Hematopoietic multipotent progenitor cell (in vitro differentiated cells): Measurements from ENCODE around the gene KCNG3. TPM values are rescaled to one million over a fixed set of nuclear protein-coding genes. Genes with fewer than 3 reads are reported as not detected.

ENCODE experiments used
- DNase-seq, 3 donors: peaks; one replicate each; pipeline ENCODE4 v3.0.0-alpha.2; 2011 to 2015; ENCODE audit warnings: low read depth in 2 of 3, low spot score in 2 of 3
- total RNA-seq: library from RNA; depleted of rRNA; stranded (reverse); fragments of >200 nt; gene quantifications from one replicate; pipeline ENCODE4 v1.2.3, GENCODE V29; 2012

Gene KCNG3, protein sequence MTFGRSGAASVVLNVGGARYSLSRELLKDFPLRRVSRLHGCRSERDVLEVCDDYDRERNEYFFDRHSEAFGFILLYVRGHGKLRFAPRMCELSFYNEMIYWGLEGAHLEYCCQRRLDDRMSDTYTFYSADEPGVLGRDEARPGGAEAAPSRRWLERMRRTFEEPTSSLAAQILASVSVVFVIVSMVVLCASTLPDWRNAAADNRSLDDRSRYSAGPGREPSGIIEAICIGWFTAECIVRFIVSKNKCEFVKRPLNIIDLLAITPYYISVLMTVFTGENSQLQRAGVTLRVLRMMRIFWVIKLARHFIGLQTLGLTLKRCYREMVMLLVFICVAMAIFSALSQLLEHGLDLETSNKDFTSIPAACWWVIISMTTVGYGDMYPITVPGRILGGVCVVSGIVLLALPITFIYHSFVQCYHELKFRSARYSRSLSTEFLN
- total RNA-seq = under 0.01 TPM

DNA sequence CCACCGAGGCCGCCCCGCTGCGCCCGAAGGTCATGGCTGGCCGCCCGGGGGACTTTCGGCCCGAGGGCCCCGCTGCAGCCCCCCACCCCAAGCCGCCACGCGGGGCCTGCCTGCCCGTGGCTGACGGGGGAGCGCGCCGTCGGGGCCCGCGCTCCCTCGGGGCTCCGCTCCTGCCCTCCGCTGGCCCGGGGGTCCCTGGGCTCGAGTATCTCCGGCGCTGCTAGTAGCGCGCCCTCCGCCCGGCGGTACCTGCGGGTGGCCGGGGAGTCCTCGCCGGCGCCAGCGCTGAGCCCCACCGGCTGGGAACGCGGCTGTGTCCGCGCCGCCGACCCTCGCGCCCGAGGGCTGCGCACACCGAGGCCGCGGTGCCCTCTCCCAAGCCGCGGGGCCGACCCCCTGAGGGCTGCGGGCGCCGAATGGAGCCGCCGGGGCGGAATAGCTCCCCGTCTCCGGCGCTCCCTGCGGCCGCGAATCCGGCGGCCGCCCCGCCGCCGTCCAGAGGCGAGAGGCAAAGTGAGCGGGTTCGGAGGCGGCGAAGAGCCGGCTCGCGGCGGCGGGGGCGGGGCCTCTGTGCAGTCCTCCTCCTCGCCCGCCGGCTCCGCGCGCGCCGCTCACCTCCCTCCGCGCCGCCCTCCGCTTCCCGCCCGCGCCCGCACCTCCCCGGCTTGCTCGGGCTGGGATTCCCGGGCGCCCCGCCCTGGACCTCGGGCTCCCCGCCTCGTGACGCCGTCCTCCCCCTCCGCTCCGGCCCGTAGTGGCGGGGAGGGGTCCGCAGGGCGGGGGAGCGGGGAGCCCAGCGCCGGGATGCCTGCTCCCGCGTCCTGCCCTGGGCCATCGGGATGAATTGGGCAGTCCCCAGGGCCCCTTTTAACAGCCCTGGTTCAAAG is at the start of gene KCNG3:
Gene KCNG3 (minus strand): TSS at position 515 of the 887 bp plus-strand sequence. CDS start 481 bp downstream, at position 34.
- DNase-seq = peak; percentile 18 to 51 (median 47)

DNA sequence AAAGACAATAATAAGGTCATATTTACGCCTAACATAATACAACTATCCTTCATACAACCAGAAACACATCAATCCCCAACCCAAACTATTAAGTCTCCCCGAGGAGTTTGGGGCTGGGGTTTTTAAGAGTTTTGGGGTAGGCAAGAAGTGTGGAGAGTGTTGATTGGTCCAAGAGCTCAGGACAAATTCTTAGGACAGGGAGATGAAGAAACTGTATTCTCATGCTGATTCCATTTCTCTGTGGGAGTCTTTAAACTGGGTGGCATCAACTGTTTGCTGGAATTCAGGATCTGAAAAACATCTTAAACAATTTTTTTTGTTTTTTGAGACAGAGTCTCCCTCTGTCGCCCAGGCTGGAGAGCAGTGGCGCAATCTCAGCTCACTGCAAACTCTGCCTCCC is 49.1 kb upstream of the KCNG3 start:
- DNase-seq = no peak

DNA sequence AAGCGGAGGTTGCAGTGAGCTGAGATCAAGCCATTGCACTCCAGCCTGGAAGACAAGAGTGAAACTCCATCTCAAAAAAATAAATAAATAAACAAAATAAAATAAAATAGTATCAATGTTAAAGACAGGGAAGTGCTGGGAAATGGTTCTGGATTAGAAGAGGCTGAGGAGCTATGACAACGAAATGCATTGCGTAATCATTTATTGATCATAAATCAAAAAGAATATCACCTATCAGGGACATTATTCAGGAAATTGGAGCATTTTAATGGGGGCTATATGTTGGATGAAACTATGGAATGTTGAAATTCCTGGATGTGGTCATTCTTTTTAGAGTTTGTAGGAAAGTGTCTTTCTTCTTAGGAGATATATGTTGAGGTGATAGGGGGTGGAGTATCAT is 43.7 kb upstream of the KCNG3 start:
- no peak for DNase-seq

DNA sequence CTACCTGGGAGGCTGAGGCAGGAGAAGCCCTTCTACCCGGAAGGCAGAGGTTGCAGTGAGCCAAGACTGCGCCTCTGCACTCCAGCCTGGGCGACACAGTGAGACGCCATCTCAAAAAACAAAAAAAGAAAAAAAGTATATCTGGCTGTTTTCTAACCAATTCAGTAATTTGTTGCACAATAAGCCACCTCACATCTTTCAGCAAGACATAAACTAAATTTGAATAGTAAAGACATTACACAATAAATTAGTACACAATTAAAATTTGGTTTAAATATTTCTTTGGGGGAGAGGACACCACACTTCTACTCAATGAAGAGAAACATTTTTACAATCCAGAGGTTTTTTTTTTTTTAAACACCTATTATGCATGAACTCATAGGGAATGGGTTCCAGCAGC is 38.6 kb upstream of the KCNG3 start:
- DNase-seq = no peak

DNA sequence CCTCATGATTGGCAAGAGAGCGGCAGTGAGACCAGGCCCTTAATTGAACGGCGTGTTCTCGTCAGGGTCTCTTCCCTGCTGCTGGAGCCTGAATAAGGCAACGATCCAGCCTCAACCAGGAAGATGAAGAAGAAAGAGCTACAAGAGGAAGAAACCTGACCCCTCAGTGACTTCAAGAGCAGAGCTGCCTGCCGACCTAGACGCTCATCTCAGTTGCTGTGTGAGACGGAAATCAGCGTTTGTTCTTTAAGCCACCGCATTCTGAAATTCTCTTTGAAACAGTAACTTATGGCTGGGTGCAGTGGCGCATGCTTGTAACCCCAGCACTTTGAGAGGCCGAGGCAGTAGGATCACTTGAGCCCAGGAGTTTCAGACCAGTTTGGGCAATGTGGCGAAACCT is 29.6 kb upstream of the KCNG3 start:
- no peak for DNase-seq

DNA sequence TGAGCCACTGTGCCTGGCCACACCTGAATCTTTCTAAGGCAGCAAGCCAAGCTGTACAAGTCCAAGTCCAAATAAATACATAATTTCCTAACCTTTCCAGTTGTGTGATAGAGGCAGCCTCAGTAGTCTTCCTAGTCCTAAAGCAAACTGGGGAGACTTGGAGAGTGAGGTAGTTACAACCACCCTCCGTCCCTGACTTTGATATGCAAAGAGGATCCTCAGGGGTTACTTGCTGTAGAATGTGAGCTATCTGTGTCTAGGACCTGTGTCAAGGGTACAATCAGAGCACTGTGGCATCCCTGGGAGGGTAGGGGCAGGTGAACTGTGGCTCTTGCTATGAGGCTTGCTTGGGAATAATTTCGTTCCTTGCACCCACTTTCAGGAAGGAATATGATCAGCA is 28.3 kb upstream of the KCNG3 start:
- no peak for DNase-seq

DNA sequence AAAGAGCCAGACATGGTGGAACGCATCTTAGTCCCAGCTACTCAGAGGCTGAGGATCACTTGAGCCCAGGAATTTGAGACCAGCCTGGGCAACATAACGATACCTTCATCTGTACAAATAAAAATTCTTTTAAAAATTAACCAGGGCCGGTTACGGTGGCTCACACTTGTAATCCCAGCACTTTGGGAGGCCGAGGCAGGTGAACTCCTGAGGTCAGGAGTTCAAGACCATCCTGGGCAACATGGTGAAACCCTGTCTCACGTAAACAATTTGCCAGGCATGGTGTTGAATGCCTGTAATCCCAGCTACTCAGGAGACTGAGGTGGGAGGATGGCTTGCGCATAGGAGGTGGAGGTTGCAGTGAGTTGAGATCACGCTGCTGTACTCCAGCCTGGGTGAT is 25.8 kb upstream of the KCNG3 start:
- DNase-seq = no peak

DNA sequence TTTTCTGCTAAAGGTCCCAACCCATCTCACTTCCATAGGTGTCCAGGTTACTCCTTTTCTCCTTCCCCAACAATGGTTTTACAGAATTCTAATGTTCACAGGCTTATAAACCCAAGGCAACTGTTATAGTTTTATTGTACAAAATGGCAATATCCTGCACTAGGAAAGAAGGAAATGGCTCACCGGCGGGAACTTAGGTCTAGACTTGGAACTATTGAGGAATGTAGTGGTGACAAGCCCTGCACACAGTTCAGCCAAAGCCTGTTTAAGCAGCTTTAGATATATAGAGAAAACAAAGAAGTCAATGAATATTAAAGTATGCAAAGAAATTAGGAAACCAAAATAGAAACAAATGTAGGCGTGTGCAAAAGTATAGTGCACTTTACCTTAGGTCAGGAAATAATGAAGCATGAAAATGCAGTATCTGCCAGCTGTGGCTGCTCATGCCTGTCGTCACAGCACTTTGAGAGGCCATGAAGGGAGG is 22.7 kb upstream of the KCNG3 start:
- DNase-seq = no peak

DNA sequence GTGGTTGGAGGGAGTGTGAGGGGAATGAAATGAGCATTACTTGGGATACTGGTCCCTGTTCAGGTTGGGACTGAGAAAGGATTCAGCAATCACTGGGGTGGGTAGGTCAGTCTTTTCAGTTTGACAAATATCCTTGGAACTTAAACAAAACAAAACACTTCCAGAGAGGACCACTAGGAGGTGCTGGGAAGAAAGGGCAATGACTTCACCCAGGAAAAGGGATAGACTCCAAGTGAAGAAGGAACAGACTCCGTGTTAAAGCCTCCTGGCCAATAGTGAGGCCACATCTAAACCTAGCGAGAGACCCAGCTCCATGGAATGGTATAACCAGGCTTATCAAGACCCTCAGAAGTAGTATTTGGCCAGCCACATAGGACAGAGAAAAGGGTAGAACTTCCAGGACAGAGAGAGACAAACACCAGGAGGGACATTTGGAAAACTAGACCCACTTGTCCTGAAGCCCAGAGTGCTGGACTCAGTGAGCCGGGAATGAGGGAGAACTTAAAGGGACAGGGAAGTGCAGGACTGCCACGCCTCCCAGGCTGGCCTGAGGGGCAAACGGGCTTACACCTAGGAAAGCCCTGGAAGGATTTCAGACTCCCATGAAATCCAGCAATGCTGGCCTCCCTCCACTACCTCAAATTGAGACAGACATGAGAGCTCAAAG is 19.6 kb upstream of the KCNG3 start:
- peak in 1 of 3 donors; percentile 57 for DNase-seq

DNA sequence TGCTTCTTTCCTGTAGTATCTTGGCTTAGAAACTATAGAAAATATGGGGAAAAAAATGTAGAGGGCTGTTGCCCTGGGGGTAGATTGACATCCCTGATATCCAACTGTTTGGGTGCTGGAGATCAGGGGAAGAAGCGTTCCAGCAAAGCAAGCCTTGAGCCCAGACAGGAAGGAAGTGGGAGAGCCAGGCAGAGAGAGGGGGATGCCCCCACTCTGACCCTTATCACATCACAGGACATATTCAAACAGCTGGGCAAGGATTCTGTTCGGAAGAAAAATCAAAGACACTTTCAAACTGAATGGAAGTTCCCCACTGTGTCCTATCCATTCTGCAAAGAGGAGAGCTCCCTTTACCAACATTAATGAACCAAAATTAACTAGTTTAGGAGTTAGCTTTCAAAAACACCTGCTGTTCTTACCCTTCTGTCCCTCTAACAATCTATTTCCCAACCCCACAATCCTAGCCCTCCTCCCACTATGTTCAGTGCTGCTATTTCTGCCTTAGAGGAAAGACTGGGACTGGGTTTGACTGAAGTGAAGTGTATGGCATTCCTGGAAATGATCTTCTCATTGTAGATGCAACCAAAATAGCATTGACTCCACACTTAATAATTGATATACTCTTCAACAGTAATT is 16.9 kb upstream of the KCNG3 start:
- DNase-seq = no peak

DNA sequence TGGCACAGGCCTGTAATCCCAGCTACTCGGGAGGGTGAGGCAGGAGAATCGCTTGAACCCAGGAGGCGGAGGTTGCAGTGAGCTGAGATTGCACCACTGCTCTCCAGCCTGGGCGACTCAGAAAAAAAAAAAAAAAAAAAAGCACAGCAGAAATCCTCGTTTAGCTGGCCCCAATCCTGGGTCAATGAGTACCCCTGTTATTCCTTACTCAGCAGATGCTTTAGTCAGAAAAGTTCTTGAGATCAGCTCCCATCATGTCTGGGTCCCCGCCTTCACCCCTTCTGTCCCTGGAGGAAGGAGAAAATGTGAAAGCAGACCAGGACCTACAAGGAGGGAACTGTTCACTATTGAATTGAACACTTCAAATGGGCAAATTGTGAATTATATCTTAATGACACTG is 16.4 kb upstream of the KCNG3 start:
- no peak for DNase-seq

DNA sequence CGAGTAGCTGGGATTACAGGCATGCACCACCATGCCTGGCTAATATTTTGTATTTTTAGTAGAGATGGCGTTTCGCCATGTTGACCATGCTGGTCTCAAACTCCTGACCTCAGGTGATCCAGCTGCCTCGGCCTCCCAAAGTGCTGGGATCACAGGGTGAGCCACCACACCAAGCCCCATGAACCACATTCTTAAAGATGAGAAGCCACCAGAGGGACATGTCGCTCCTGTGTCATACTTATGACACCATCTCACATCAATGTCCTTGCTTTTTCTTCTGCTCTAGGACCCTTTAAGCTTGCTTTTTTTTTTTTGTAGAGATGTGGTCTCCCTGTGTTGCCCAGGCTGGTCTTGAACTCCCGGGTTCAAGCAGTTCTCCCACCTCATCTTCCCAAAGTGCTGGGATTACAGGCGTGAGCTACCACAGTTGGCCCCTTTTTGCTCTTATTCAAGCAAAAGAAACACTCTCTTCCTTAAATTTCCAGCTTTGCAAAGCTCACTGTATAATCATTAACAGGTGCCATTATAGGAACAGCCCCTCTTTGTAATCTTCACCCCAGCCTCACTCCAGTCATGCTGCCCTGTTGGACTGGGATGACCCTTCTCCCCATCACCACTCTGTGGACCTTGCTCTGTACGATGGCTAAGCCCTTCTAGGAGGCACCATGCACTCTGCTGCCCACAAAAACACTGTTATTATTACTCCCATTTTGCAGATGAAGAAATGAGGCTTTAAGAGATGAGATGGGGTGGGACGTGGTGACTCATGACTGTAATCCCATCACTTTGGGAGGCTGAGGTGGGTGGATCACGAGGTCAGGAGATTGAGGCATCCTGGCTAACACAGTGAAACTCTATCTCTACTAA is 10.8 kb upstream of the KCNG3 start:
- DNase-seq = no peak

DNA sequence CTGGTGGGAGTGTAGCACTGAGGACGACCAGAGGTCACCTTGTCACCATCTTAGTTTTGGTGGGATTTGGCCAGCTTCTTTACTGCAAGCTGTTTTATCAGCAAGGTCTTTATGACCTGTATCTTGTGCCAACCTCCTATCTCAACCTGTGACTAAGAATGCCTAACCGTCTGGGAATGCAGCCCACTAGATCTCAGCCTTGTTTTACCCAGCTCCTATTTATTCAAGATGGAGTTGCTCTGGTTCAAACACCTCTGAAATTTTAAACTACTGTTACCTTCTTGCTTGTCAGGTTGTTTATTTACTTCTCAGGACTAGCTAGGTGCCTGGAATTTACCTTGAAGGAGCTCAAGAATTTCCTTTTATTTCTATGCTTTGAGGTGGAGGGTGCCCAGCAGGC is 9.5 kb upstream of the KCNG3 start:
- no peak for DNase-seq

DNA sequence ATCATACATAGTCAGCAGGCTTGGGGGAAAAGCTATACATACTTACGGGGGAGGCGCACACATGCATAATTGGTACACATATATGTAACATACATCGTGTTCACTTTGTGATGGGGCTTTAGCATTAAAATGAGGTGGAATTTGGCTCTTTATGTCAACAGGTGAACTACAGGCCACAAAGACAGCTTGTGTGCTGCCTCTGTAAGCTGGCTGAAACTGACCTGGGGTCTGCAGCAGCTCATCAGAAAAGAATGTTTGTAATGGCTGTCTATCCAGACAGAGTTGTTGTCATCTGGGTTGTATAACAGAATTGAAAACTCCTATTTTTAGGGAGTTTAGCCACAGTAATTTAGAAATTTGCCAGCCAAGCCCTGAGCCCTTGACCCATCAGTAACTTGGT is 4.7 kb upstream of the KCNG3 start:
- DNase-seq = no peak

DNA sequence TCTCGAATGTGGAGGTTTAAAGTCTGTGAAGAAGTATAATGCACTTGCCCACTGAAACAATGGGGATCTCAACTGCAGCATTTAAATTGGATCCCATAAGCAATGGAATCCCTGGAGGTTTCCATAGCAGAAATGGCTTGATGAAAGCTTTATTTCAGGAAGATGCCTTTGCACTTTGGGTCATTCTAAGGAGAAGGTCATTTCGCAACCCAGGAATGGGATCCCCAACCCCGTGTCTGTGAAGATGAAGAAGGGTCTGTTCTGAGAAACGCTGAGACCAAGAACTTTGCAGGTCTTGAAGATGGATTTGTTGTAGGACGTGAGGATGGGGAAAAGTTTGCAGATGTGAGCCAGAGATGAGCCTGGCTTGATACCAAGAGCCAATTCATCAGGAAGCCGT is 1.8 kb upstream of the KCNG3 start:
- DNase-seq = no peak

DNA sequence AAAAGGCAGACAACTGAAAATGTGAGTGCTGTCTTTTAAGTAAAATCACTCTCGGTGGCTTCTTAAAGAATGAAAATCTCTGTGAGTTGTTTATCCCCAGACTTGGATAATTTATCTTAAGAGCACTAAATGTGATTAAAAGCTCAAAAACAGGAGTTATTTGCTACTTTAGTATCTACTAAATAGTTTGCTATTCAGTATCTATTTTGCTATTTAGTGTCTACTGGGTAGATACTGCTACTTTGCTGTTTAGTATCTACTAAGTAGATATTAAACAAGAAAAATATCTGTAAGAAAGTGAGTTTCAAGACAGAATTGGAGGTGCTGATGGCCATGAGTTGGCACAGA is 1.4 kb upstream of the KCNG3 start:
- DNase-seq = no peak

DNA sequence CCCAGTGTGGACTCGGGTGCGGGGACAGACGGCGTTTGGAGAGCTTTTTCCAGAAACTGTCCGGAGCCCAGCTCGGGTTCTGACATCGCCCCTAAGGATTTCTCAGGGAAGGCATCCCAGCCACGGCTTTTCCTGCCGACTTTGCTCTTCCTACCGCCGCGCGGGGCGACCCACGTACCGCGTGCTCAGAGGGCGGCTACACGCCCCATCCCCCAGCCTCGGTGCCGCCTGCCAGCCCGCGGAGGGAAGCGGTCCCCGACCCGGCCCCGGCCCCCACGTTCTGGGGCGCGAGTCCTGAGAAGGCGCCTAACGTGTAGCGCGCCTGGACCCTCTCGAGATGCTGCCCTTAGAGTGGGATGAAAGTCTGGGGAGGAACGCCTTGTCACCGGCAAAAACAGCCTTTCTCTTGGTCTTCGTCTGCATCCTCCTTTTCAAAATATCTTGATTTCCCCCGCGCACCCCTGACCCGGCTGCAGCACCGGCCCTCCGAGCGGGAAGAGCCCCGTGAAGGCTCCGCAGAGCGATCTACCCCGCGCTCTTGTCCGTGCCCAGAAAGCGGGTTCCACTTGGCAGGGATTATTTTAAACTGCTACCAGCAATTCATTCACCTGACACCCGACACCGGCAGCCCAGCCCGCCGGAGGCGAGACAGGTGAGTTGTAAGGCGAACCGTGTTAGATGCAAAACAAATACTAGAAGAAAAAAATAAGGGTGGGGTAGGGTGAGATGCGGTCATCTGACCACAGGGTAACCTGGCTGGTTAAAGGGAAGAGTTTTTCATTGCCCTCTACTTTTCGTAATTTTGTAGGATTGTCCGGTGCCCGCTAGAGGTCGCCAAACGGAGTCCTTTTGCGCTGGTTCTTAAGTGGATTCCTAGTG is 812 bp upstream of the KCNG3 start:
- DNase-seq = peak; percentile 49 to 79 (median 67)

DNA sequence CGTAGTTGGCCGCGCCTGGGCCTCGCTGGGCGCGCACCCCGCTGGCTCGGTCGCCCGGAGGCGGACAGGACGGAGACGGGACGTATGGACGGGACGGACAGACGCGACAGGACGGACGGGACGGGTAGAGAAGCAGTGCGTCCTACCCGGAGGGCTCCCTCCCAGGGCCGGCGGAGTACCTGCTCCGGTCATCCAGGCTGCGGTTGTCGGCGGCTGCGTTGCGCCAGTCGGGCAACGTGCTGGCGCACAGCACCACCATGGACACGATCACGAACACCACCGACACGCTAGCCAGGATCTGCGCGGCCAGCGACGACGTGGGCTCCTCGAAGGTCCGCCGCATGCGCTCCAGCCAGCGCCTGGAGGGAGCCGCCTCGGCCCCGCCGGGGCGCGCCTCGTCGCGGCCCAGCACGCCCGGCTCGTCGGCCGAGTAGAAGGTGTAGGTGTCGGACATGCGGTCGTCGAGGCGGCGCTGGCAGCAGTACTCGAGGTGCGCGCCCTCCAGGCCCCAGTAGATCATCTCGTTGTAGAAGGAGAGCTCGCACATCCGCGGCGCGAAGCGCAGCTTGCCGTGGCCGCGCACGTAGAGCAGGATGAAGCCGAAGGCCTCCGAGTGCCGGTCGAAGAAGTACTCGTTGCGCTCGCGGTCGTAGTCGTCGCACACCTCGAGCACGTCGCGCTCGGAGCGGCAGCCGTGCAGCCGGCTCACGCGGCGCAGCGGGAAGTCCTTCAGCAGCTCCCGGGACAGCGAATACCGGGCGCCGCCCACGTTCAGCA is 903 bp downstream of the KCNG3 start:
- DNase-seq = peak in 2 of 3 donors; percentile 14 to 22
